ENCODE measurements around the gene DAPK2.

DNA sequence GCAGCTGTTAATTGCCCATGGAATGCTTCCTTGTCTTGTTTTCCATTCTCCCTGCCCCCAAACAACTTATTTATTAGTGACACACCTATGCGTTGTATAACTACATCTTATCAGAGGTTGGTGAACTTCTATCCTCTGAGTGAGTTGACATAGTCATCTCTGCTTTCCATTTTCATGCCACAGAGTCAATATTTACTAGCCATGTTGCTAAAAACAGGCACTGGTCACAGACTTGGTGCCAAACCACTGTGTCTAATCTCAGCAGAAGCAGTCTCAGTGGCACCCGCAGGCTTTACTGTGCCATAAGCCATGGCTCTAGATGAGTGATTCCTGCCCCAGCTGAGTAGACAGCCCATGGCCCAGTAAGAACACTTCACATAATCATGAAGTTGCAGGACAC, 26.5 kb downstream of the DAPK2 start:
- TF ChIP-seq POLR2AphosphoS5 (IDR thresholded peaks at IDR 0.05; ENCODE audit: borderline replicate concordance, low read depth, low read length) (no peak), EZH2 (IDR thresholded peaks at IDR 0.05) (no peak)
